ENCODE results near the gene RPF1. TPM values are rescaled to one million over a fixed set of nuclear protein-coding genes. Genes with fewer than 3 reads are reported as not detected.

Gene RPF1
- total and polyA plus RNA-seq, 10 of the 15 experiments (the other 5 are each of a cell fraction or from before 2014, with no cell fraction given): 37.0 to 97.5 (median 56.2) TPM

DNA sequence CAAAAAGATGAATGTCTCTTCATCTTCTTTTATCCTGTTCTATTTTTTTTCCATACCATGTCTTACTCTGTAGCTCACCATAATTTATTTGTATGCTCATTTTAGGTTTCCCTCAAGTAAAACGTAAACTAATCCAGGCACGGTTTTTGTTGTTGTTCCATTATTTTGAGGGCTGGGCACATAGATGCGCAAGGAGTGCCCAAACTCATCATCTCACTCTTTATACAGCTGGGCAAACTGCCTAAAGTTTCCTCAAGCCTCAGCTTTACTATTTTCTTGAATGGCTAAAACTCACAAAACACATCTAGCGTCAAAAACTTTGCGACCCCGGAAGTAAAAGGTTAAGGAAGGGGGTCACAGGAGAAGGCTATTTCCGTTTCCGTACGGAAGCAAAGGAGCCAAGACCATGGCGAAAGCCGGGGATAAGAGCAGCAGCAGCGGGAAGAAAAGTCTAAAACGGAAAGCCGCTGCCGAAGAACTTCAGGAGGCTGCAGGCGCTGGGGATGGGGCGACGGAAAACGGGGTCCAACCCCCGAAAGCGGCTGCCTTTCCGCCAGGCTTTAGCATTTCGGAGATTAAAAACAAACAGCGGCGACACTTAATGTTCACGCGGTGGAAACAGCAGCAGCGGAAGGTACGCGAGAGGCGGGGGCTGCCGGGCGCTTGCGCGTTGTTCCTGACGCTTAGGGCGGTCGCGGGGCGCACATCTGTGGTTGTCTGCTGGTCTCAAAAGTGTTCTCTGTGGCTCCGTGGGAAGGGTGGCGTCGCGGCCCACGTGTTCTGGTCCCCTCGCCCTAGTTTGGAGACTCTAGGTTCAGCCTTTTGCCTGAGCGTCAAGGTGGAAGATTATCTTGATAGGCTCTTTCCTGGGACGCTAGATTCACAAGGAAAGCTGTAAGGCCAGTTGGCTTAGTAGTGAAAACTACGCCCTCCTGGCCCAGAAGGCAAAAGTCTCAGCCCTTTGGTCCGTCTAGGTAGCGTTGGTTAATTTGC lies at the start of gene RPF1 (continued):
- TF ChIP-seq ATF2 (IDR thresholded peaks at IDR 0.05; ENCODE audit: low read length) (peak; percentile 42; the same call in 1 of the 2 replicates), ATF7 (IDR thresholded peaks at IDR 0.05; ENCODE audit: low read depth) (peak; percentile 60), ZSCAN29 (IDR thresholded peaks at IDR 0.05) (no peak), NFYA (IDR thresholded peaks at IDR 0.05; ENCODE audit: borderline replicate concordance, low read depth, low read length) (no peak), RAD51 (IDR thresholded peaks at IDR 0.05) (0 out of 2 replicates have a peak, but pooled peaks have one; percentile 9), MAX (IDR thresholded peaks at IDR 0.05; ENCODE audit: low read depth, low read length) (peak; percentile 28; the same call in 1 of the 2 replicates), BCL11A (IDR thresholded peaks at IDR 0.05; ENCODE audit: low read depth, low read length) (no peak), NBN (IDR thresholded peaks at IDR 0.05) (peak; percentile 86; the same call in 1 of the 2 replicates), FOXM1 (IDR thresholded peaks at IDR 0.05; ENCODE audit: low read depth, low read length) (no peak; the same call in 1 of the 2 replicates), BHLHE40 (IDR thresholded peaks at IDR 0.05; ENCODE audit: borderline replicate concordance in 1 of 2, low read depth in 2 of 2, low read length in 1 of 2) (0 out of 4 replicates have a peak, but pooled peaks of 1 of the 2 experiments have one; percentile 18), YY1 (IDR thresholded peaks at IDR 0.05; ENCODE audit: low read depth, low read length) (peak; percentile 91), EED (IDR thresholded peaks at IDR 0.05; ENCODE audit: low read depth) (peak; percentile 37; the same call in 1 of the 2 replicates), POLR2AphosphoS5 (IDR thresholded peaks at IDR 0.05; ENCODE audit: low read length) (peak; percentile 90), ZZZ3 (IDR thresholded peaks at IDR 0.05; ENCODE audit: control insufficient read depth, insufficient read length, low read depth) (no peak), RUNX3 (IDR thresholded peaks at IDR 0.05; ENCODE audit: low read length) (peak; percentile 68), JUND (IDR thresholded peaks at IDR 0.05; ENCODE audit: low read depth, low read length) (no peak), IRF3 (IDR thresholded peaks at IDR 0.05) (no peak), TAF1 (IDR thresholded peaks at IDR 0.05; ENCODE audit: borderline replicate concordance, low read depth, low read length) (peak; percentile 89), POLR2AphosphoS2 (IDR thresholded peaks at IDR 0.05; ENCODE audit: low read depth, low read length) (no peak), HDGF (IDR thresholded peaks at IDR 0.05) (0 out of 2 replicates have a peak, but pooled peaks have one; percentile 19)
- TF ChIP-seq, protein P1, sequence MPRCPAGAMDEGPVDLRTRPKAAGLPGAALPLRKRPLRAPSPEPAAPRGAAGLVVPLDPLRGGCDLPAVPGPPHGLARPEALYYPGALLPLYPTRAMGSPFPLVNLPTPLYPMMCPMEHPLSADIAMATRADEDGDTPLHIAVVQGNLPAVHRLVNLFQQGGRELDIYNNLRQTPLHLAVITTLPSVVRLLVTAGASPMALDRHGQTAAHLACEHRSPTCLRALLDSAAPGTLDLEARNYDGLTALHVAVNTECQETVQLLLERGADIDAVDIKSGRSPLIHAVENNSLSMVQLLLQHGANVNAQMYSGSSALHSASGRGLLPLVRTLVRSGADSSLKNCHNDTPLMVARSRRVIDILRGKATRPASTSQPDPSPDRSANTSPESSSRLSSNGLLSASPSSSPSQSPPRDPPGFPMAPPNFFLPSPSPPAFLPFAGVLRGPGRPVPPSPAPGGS (IDR thresholded peaks at IDR 0.05; ENCODE audit: borderline replicate concordance, insufficient read depth, low read depth, low read length, poor library complexity, severe bottlenecking): no peak
- TF ChIP-seq, protein P2, sequence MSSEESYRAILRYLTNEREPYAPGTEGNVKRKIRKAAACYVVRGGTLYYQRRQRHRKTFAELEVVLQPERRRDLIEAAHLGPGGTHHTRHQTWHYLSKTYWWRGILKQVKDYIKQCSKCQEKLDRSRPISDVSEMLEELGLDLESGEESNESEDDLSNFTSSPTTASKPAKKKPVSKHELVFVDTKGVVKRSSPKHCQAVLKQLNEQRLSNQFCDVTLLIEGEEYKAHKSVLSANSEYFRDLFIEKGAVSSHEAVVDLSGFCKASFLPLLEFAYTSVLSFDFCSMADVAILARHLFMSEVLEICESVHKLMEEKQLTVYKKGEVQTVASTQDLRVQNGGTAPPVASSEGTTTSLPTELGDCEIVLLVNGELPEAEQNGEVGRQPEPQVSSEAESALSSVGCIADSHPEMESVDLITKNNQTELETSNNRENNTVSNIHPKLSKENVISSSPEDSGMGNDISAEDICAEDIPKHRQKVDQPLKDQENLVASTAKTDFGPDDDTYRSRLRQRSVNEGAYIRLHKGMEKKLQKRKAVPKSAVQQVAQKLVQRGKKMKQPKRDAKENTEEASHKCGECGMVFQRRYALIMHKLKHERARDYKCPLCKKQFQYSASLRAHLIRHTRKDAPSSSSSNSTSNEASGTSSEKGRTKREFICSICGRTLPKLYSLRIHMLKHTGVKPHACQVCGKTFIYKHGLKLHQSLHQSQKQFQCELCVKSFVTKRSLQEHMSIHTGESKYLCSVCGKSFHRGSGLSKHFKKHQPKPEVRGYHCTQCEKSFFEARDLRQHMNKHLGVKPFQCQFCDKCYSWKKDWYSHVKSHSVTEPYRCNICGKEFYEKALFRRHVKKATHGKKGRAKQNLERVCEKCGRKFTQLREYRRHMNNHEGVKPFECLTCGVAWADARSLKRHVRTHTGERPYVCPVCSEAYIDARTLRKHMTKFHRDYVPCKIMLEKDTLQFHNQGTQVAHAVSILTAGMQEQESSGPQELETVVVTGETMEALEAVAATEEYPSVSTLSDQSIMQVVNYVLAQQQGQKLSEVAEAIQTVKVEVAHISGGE (CRISPR knock-in tag; IDR thresholded peaks at IDR 0.05): no peak

Data from GM12878 (cell line).